ENCODE measurements around the gene GTPBP3. TPM values are rescaled to one million over a fixed set of nuclear protein-coding genes. Genes with fewer than 3 reads are reported as not detected.

Gene GTPBP3
- total and polyA plus RNA-seq, 9 of the 15 experiments (the other 6 are each of a cell fraction or from before 2014, with no cell fraction given): 4.9 to 124 (median 22.6) TPM

DNA sequence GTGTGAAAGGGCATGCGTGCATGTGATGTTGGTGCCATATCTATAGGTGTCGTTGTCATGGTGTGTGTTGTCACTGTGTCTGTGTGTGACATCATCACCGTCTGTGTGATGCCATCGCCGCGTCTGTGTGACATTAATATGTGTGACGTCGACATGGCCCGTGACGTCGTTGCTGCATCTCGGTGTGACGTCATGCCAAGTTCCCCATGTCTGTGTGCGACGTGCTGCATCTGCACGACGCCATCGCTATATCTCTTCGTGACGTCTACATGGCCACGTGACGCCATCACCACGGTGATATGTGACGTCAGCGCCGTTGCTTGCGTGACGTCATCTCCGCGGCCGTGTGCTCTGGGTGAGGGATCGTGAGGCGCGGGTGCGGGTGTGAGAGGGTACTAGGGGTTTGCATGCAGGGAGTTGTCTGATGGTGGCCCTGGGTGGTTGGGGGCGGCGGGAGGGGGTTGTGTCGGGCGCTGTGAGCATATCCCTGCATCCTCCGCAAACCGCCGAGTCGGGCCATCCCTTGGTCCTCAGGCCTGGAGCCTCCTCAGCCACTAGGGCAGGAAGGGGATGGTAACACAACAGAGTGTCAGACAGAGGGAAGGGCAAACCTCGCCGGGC, 14.6 kb downstream of the GTPBP3 start (continued):
- no peak for TF ChIP-seq ZNF143 (CRISPR knock-in tag; IDR thresholded peaks at IDR 0.05)
- TF ChIP-seq, protein P1, sequence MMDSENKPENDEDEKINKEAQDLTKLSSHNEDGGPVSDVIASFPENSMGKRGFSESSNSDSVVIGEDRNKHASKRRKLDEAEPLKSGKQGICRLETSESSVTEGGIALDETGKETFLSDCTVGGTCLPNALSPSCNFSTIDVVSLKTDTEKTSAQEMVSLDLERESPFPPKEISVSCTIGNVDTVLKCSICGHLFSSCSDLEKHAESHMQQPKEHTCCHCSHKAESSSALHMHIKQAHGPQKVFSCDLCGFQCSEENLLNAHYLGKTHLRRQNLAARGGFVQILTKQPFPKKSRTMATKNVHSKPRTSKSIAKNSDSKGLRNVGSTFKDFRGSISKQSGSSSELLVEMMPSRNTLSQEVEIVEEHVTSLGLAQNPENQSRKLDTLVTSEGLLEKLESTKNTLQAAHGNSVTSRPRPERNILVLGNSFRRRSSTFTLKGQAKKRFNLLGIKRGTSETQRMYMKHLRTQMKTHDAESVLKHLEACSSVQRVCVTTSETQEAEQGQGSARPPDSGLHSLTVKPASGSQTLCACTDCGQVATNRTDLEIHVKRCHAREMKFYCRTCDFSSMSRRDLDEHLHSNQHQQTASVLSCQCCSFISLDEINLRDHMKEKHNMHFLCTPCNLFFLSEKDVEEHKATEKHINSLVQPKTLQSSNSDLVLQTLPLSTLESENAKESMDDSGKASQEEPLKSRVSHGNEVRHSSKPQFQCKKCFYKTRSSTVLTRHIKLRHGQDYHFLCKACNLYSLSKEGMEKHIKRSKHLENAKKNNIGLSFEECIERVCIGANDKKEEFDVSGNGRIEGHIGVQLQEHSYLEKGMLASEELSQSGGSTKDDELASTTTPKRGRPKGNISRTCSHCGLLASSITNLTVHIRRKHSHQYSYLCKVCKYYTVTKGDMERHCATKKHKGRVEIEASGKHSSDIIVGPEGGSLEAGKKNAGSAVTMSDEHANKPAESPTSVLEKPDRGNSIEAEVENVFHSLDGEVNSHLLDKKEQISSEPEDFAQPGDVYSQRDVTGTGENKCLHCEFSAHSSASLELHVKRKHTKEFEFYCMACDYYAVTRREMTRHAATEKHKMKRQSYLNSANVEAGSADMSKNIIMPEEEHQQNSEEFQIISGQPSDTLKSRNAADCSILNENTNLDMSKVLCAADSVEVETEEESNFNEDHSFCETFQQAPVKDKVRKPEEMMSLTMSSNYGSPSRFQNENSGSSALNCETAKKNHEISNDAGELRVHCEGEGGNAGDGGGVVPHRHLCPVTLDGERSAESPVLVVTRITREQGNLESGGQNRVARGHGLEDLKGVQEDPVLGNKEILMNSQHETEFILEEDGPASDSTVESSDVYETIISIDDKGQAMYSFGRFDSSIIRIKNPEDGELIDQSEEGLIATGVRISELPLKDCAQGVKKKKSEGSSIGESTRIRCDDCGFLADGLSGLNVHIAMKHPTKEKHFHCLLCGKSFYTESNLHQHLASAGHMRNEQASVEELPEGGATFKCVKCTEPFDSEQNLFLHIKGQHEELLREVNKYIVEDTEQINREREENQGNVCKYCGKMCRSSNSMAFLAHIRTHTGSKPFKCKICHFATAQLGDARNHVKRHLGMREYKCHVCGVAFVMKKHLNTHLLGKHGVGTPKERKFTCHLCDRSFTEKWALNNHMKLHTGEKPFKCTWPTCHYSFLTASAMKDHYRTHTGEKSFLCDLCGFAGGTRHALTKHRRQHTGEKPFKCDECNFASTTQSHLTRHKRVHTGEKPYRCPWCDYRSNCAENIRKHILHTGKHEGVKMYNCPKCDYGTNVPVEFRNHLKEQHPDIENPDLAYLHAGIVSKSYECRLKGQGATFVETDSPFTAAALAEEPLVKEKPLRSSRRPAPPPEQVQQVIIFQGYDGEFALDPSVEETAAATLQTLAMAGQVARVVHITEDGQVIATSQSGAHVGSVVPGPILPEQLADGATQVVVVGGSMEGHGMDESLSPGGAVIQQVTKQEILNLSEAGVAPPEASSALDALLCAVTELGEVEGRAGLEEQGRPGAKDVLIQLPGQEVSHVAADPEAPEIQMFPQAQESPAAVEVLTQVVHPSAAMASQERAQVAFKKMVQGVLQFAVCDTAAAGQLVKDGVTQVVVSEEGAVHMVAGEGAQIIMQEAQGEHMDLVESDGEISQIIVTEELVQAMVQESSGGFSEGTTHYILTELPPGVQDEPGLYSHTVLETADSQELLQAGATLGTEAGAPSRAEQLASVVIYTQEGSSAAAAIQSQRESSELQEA (IDR thresholded peaks at IDR 0.05; ENCODE audit: low read depth): no peak
- TF ChIP-seq ZNF586 (CRISPR knock-in tag; conservative IDR thresholded peaks at IDR 0.05): no peak
- TF ChIP-seq, protein P2, sequence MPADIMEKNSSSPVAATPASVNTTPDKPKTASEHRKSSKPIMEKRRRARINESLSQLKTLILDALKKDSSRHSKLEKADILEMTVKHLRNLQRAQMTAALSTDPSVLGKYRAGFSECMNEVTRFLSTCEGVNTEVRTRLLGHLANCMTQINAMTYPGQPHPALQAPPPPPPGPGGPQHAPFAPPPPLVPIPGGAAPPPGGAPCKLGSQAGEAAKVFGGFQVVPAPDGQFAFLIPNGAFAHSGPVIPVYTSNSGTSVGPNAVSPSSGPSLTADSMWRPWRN (IDR thresholded peaks at IDR 0.05; ENCODE audit: low read depth): no peak
- no peak for TF ChIP-seq MIER1 (IDR thresholded peaks at IDR 0.05; ENCODE audit: low read depth)
- TF ChIP-seq ZNF695 (CRISPR knock-in tag; IDR thresholded peaks at IDR 0.05): no peak
- TF ChIP-seq, protein P3, sequence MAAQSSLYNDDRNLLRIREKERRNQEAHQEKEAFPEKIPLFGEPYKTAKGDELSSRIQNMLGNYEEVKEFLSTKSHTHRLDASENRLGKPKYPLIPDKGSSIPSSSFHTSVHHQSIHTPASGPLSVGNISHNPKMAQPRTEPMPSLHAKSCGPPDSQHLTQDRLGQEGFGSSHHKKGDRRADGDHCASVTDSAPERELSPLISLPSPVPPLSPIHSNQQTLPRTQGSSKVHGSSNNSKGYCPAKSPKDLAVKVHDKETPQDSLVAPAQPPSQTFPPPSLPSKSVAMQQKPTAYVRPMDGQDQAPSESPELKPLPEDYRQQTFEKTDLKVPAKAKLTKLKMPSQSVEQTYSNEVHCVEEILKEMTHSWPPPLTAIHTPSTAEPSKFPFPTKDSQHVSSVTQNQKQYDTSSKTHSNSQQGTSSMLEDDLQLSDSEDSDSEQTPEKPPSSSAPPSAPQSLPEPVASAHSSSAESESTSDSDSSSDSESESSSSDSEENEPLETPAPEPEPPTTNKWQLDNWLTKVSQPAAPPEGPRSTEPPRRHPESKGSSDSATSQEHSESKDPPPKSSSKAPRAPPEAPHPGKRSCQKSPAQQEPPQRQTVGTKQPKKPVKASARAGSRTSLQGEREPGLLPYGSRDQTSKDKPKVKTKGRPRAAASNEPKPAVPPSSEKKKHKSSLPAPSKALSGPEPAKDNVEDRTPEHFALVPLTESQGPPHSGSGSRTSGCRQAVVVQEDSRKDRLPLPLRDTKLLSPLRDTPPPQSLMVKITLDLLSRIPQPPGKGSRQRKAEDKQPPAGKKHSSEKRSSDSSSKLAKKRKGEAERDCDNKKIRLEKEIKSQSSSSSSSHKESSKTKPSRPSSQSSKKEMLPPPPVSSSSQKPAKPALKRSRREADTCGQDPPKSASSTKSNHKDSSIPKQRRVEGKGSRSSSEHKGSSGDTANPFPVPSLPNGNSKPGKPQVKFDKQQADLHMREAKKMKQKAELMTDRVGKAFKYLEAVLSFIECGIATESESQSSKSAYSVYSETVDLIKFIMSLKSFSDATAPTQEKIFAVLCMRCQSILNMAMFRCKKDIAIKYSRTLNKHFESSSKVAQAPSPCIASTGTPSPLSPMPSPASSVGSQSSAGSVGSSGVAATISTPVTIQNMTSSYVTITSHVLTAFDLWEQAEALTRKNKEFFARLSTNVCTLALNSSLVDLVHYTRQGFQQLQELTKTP (IDR thresholded peaks at IDR 0.05; ENCODE audit: low read depth in 1 of 2, partially characterized antibody in 2 of 2): no peak
- TF ChIP-seq RB1 (IDR thresholded peaks at IDR 0.05; ENCODE audit: low read depth): no peak
- TF ChIP-seq ZBTB8A (IDR thresholded peaks at IDR 0.05; ENCODE audit: partially characterized antibody): no peak
- no peak for TF ChIP-seq NCOA6 (IDR thresholded peaks at IDR 0.05)
- TF ChIP-seq SIRT6 (IDR thresholded peaks at IDR 0.05; ENCODE audit: low read depth, low read length): no peak
- no peak for TF ChIP-seq JUN (IDR thresholded peaks at IDR 0.05; ENCODE audit: borderline replicate concordance, low read depth, low read length)
- TF ChIP-seq JUN (CRISPR knock-in tag; IDR thresholded peaks at IDR 0.05; ENCODE audit: borderline replicate concordance): peak; percentile 95
- TF ChIP-seq SAP30 (IDR thresholded peaks at IDR 0.05; ENCODE audit: borderline replicate concordance, insufficient read depth, low read depth, low read length, poor library complexity, severe bottlenecking): no peak
- no peak for TF ChIP-seq ZNF764 (CRISPR knock-in tag; IDR thresholded peaks at IDR 0.05; ENCODE audit: low read depth)
